Hepatocyte (in vitro differentiated cells): ENCODE data around the gene SPECC1. TPM values are rescaled to one million over a fixed set of nuclear protein-coding genes. Genes with fewer than 3 reads are reported as not detected.

Experiments used
- DNase-seq: peaks from one replicate; pipeline ENCODE4 v3.0.0-alpha.2; 2016; ENCODE audit warnings: low spot score
- H2AFZ ChIP-seq: fragments of 200-600 bp; sonication (generic); 2 replicates; pipeline ENCODE4 v1.6.0; 2016; ENCODE audit warnings: antibody characterized with exemption, mild to moderate bottlenecking
- H3K27ac ChIP-seq: fragments of 200-600 bp; sonication (generic); 2 replicates; pipeline ENCODE4 v1.5.1; 2016; ENCODE audit warnings: mild to moderate bottlenecking
- H3K27me3 ChIP-seq: fragments of 200-600 bp; sonication (generic); 2 replicates; pipeline ENCODE4 v1.6.1; 2016
- H3K36me3 ChIP-seq: fragments of 200-600 bp; sonication (generic); replicated peaks from 2 replicates; pipeline ENCODE4 v1.5.1; 2016; ENCODE audit warnings: low read depth; ENCODE audit not compliant: insufficient read depth
- H3K4me1 ChIP-seq: fragments of 200-600 bp; sonication (generic); 2 replicates; pipeline ENCODE4 v1.5.1; 2016; ENCODE audit warnings: mild to moderate bottlenecking, moderate library complexity; ENCODE audit not compliant: insufficient read depth
- H3K4me2 ChIP-seq: fragments of 200-600 bp; sonication (generic); 2 replicates; pipeline ENCODE4 v1.6.0; 2016
- H3K4me3 ChIP-seq: fragments of 200-600 bp; sonication (generic); 2 replicates; pipeline ENCODE4 v1.5.1; 2016; ENCODE audit warnings: mild to moderate bottlenecking
- H3K79me2 ChIP-seq: fragments of 200-600 bp; sonication (generic); 2 replicates; pipeline ENCODE4 v1.6.0; 2017; ENCODE audit warnings: mild to moderate bottlenecking
- H3K9me2 ChIP-seq: fragments of 200-600 bp; sonication (generic); replicated peaks from 2 replicates; pipeline ENCODE4 v1.6.0; 2017; ENCODE audit warnings: mild to moderate bottlenecking; ENCODE audit not compliant: insufficient read depth
- H3K9me3 ChIP-seq: fragments of 200-600 bp; sonication (generic); 2 replicates; pipeline ENCODE4 v1.5.1; 2016; ENCODE audit warnings: low read depth, mild to moderate bottlenecking
- H4K20me1 ChIP-seq: fragments of 200-600 bp; sonication (generic); 2 replicates; pipeline ENCODE4 v1.6.0; 2016; ENCODE audit warnings: mild to moderate bottlenecking; ENCODE audit not compliant: insufficient read depth, poor library complexity, severe bottlenecking
- EZH2 ChIP-seq: fragments of 200-600 bp; sonication (generic); IDR thresholded peaks from 2 replicates; pipeline ENCODE4 v1.6.1; 2016; ENCODE audit warnings: antibody characterized with exemption, mild to moderate bottlenecking, borderline replicate concordance
- EZH2phosphoT487 ChIP-seq: fragments of 200-600 bp; sonication (generic); IDR thresholded peaks from one replicate; pipeline ENCODE4 v1.6.1; 2018; ENCODE audit warnings: antibody characterized with exemption, mild to moderate bottlenecking, low read depth, moderate library complexity; ENCODE audit not compliant: unreplicated experiment, severe bottlenecking
- WGBS: methylation state at CpG from one replicate; pipeline ENCODE4 v1.1.6; 2016; ENCODE audit warnings: low lambda C conversion rate; ENCODE audit errors: missing lambda C conversion rate; 5-methylcytosine and 5-hydroxymethylcytosine counted together
- polyA plus RNA-seq: library from polyadenylated mRNA; unstranded; fragments of >200 nt; fragmentation: Nextera tagmentation; extraction: Ambion mirVana; gene quantifications from 2 replicates; pipeline ENCODE4 v1.2.1, GENCODE V29; 2016
- total RNA-seq: library from RNA; depleted of rRNA; stranded (reverse); fragments of >200 nt; gene quantifications from 2 replicates; pipeline ENCODE4 v1.2.3, GENCODE V29; 2014
- TF ChIP-seq, protein P1 (sequence below): fragments of 200-600 bp; sonication (generic); IDR thresholded peaks from 2 replicates; pipeline ENCODE4 v1.5.1; 2016; ENCODE audit warnings: antibody characterized with exemption, mild to moderate bottlenecking; ENCODE audit not compliant: poor library complexity

The SPECC1 gene
- total and polyA plus RNA-seq, 2 experiments from 2014 or later: 20.4 to 57.5 TPM

DNA sequence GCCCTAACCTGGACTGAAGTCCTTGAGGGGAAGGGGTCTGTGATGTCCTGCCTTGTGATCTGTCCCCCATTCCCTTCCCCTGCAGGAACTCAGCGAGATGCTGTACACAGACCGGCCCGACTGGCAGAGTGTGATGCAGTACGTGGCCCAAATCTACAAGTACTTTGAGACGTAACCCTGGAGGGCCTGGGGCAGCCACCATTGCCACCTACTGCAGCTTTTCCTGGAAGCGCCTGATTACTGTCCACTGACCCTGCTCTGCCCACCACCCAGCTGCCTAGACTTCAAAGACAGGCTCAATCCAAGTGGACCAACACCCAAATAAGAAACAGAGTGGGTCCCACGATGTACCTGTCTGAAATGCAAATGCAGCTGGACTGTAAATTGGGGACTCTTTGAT lies 304.7 kb downstream of the SPECC1 start:
- H3K27ac ChIP-seq: no peak overlapping the region
- no peak overlapping the region for H3K4me2 ChIP-seq
- H3K4me1 ChIP-seq: no peaks in the 10 kb centered on the region
- no peak for DNase-seq
- H3K36me3 ChIP-seq: no peaks in the 10 kb centered on the region
- no peak overlapping the region for H2AFZ ChIP-seq
- no peaks in the 10 kb centered on the region for H3K79me2 ChIP-seq
- no peaks in the 10 kb centered on the region for H4K20me1 ChIP-seq
- WGBS: 91% methylated on average over 7 of the region's 7 CpGs
- no peaks in the 10 kb centered on the region for H3K9me3 ChIP-seq
- no peaks in the 10 kb centered on the region for H3K27me3 ChIP-seq
- no peaks in the 10 kb centered on the region for H3K9me2 ChIP-seq
- no peak overlapping the region for H3K4me3 ChIP-seq
- TF ChIP-seq EZH2phosphoT487: no peak
- TF ChIP-seq, protein P1, sequence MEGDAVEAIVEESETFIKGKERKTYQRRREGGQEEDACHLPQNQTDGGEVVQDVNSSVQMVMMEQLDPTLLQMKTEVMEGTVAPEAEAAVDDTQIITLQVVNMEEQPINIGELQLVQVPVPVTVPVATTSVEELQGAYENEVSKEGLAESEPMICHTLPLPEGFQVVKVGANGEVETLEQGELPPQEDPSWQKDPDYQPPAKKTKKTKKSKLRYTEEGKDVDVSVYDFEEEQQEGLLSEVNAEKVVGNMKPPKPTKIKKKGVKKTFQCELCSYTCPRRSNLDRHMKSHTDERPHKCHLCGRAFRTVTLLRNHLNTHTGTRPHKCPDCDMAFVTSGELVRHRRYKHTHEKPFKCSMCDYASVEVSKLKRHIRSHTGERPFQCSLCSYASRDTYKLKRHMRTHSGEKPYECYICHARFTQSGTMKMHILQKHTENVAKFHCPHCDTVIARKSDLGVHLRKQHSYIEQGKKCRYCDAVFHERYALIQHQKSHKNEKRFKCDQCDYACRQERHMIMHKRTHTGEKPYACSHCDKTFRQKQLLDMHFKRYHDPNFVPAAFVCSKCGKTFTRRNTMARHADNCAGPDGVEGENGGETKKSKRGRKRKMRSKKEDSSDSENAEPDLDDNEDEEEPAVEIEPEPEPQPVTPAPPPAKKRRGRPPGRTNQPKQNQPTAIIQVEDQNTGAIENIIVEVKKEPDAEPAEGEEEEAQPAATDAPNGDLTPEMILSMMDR: no peak
- no peak for TF ChIP-seq EZH2

DNA sequence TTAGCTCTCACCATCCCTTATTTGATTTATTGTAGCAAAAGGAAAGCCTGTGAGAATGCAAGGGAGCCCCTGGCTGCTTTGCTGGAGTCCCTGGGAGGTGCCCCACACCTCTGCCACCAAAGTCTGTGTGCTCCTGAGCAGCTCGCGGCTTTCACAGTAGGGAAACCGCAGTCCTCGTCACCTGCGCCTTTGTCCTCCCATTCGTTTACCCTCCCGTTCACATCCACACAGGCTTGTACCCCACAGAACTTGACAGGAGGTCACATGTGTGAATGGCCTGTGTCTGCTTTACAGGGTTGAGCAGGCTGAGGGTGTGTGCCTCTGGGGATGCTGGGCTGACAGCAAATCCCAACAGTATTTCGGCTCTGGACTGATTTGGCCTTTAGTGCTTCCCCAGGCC lies 305.7 kb downstream of the SPECC1 start:
- no peaks in the 10 kb centered on the region for H3K79me2 ChIP-seq
- WGBS: 84% methylated on average over 8 of the region's 8 CpGs

DNA sequence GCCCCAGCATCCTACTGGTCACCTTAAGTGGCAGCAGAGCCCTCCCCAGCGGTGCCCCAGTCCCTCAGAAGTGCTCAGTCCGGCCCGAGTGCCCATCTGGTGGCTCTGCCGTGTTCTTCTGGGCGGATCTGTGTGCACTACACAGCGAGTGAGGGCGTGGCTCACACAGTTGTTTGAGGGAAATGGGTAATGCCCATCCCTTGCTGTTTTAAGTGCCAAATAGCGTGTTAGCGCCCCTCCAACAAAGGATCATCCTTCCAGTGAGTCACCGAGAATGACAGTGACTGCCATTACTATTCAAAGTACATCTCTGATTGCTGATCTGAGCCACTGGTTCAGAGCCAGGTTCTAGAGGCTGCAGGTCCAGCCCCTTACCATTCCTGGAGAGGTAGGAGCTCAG lies 306.2 kb downstream of the SPECC1 start:
- no peaks in the 10 kb centered on the region for H3K9me3 ChIP-seq
- no peaks in the 10 kb centered on the region for H3K4me1 ChIP-seq
- no peaks in the 10 kb centered on the region for H4K20me1 ChIP-seq
- no peak overlapping the region for H3K4me2 ChIP-seq
- no peaks in the 10 kb centered on the region for H3K27me3 ChIP-seq
- WGBS: 93% methylated on average over 10 of the region's 10 CpGs
- no peak overlapping the region for H3K27ac ChIP-seq
- no peak overlapping the region for H2AFZ ChIP-seq
- no peaks in the 10 kb centered on the region for H3K9me2 ChIP-seq
- H3K36me3 ChIP-seq: no peaks in the 10 kb centered on the region
- TF ChIP-seq EZH2 (no peak), EZH2phosphoT487 (no peak)
- TF ChIP-seq, protein P1: no peak
- no peaks in the 10 kb centered on the region for H3K79me2 ChIP-seq
- H3K4me3 ChIP-seq: no peak overlapping the region
- no peak for DNase-seq

More for the DNA sequence above, 305.7 kb downstream of the SPECC1 start:
- Histone ChIP-seq H3K4me1 (no peaks in the 10 kb centered on the region), H3K4me2 (no peak overlapping the region), H3K9me3 (no peaks in the 10 kb centered on the region), H3K4me3 (no peak overlapping the region), H3K36me3 (no peaks in the 10 kb centered on the region), H3K9me2 (no peaks in the 10 kb centered on the region), H4K20me1 (no peaks in the 10 kb centered on the region), H3K27ac (no peak overlapping the region), H3K27me3 (no peaks in the 10 kb centered on the region), H2AFZ (no peak overlapping the region)
- DNase-seq: no peak
- no peak for TF ChIP-seq EZH2
- TF ChIP-seq, protein P1: no peak
- no peak for TF ChIP-seq EZH2phosphoT487

DNA sequence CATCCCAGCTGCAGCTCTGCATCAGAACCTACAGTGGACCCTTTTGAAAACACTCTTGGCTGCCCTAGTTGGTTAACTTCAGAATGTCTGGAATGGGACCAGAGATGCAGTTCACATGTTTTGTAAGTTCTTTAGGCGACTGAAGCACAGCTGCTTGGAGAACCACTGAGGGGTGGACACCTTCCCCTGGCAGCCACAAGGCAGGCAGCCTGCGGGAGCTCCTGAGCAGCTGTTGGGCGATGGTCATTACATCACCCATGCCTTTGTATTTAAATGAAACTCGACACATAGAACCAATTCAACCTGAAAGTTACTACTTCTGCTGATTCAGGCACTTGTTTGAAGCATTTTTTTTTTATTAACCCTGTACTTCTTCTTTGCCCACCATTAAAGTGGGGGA lies 306.7 kb downstream of the SPECC1 start:
- no peak overlapping the region for H3K4me2 ChIP-seq
- no peak overlapping the region for H2AFZ ChIP-seq
- 85% methylated on average over 4 of the region's 4 CpGs for WGBS
- H3K4me3 ChIP-seq: no peak overlapping the region
- TF ChIP-seq EZH2phosphoT487: no peak
- TF ChIP-seq, protein P1: no peak
- no peaks in the 10 kb centered on the region for H3K79me2 ChIP-seq
- no peaks in the 10 kb centered on the region for H3K4me1 ChIP-seq
- H3K9me2 ChIP-seq: no peaks in the 10 kb centered on the region
- H4K20me1 ChIP-seq: no peaks in the 10 kb centered on the region
- no peaks in the 10 kb centered on the region for H3K36me3 ChIP-seq
- no peaks in the 10 kb centered on the region for H3K9me3 ChIP-seq
- H3K27me3 ChIP-seq: no peaks in the 10 kb centered on the region
- no peak for DNase-seq
- no peak overlapping the region for H3K27ac ChIP-seq
